GM19452 (cell line): Measurements from ENCODE around the gene SYS1.
A peak's percentile ranks its signal among the peaks of the same experiment; 100 is the strongest.

Experiments used
- ATAC-seq: cut with Tn5 transposase; IDR thresholded peaks from one replicate; pipeline ENCODE4 v1.9.1; 2021; ENCODE audit not compliant: unreplicated experiment

SYS1 gene

DNA sequence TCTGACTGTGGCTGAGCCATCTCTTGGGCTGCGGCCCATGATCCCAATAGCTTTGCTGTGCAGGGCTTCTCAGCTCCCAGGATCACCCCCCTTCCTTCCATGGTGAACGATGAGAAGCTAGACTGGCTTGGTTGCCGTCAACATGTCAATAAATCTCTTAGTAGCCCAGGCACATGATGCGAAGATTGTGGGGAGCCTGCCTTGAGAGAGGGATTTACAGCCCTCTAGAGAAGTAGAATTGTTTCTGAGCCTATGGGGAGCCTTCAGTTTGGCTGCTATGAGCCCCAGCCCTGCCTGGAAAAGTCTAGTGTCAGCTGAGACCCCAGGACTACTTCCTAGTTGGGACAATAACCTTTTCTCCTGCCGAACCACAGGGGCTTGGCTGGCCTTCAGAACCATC, 49.7 kb downstream of the SYS1 start:
- no peak for ATAC-seq

DNA sequence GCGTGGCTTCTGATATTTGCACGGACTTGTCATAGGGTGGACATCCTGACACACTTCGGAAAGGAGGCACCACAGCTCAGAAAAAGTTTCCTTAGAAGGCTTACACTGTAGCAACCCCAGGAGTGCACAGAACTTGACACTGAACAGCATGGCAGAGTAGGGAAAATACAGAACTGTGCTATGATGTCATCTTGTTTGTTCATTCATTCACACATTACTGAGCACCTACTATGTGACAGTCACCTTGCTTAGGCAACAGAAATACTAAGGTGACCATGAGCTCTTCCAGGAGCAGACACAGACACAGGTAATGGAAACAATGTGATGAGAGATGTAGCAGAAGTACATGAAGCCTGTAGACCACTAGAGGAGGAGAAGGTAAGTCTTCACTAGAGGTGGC, 50.5 kb downstream of the SYS1 start:
- ATAC-seq, result no peak

DNA sequence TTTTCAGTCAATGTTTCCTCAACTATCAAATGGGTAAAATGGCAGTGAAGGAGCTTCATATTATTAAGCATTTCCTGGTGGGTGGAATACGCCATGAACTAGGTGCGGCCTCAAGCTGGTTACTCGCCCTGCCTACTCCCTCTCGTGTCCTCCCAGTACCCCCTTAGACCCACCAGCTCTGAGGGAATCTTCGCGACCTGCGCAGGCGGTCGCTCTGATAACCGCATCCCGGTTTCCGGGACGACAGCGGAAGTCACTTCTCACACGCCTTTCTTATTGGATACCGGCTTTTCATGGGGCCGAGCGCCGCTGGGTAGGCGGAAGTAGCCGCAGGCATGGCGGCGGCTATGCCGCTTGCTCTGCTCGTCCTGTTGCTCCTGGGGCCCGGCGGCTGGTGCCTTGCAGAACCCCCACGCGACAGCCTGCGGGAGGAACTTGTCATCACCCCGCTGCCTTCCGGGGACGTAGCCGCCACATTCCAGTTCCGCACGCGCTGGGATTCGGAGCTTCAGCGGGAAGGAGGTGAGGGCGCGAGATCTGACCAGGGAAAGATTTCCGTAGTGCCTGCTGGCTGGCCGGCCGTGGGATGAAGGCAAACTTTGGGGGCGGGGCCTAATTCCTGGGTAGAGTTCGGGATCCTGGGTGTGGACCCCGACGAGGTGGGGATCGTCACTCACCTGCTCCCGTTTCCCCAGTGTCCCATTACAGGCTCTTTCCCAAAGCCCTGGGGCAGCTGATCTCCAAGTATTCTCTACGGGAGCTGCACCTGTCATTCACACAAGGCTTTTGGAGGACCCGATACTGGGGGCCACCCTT, 53.1 kb downstream of the SYS1 start, which contains the start of gene PIGT:
Gene PIGT, plus strand, starts transcription at position 320 of the 816 bp plus-strand sequence. Its CDS starts 16 bp downstream, at position 336.
- ATAC-seq, result peak; percentile 71

DNA sequence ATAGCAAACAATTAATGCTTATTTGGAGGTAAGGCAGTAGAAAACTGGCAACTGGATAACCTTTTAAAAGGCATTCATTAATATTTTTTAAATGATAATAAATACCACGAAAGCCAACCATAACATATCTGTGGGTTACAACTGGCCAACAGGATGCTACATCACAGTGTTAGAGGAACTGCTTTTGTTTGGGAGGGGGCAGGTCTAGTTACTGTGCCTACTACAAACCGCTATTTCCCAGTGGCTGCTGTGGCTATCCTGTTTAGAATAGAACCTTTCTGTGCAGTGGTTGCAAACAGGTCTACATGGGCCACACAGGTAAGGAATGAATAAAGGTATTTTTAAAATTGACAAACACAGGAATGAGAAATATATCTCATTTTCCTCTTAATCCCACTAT, 54.0 kb downstream of the SYS1 start:
- no peak for ATAC-seq
